ENCODE measurements around the gene KCNT1.

The KCNT1 gene

GRCh38 chr9:135788576-135789300, 86.8 kb downstream of the KCNT1 start:
- no peak for DNase-seq
- Mint-ChIP-seq H3K27ac (no peak overlapping the region), H3K4me3 (no peak overlapping the region), H3K36me3 (no peaks in the 10 kb centered on the region), H3K27me3 (no peaks in the 10 kb centered on the region), H3K9me3 (no peaks in the 10 kb centered on the region), H3K4me1 (no peaks in the 10 kb centered on the region)
- CTCF ChIA-PET, result no interaction called here

DNA sequence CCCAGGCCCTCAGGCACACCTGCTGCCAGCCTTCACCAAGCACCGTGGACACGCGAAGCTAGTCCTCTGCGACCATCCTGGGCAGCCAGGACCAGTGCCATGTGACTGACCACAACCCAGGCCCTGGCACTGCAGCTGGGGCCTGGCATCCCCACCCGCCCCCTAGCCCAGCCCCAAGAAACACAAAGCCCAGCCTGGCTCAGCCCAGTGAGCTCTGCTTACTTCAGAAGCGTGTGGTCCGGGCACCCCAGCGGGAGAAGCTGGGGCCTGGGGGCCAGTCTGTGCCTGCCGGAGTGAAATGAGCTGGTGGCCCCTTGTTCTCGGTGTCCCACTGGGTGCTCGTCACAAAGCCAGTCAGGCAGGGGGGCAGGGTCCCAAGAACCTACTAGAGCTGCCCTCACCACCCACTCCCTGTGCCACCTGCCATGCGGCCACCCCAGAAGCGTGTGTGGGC, 87.9 kb downstream of the KCNT1 start:
- Mint-ChIP-seq H3K27me3 (no peaks in the 10 kb centered on the region), H3K9me3 (no peaks in the 10 kb centered on the region), H3K4me3 (no peak overlapping the region), H3K4me1 (no peaks in the 10 kb centered on the region), H3K36me3 (no peaks in the 10 kb centered on the region), H3K27ac (no peak overlapping the region)
- CTCF ChIA-PET, result no interaction called here
- no peak for DNase-seq

DNA sequence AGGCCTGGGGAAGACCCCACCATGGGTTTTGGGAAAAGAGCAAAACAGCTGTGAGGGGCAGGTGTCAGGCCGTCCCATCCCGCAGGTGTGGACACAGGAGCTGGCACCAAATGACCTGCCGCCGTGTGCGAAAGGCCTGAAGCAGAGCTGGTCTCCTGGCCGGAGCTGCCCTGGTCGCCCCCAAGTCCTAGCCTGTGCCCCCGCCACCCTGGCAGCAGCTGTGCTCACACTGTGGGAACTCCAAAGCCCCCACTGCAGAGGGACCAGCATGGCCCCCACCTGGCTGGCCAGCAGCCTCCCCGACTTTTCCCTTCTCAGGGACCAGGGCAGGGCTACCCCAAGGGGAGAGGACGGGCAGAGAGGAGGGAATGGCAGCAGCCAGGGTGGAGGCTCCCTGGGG, 88.4 kb downstream of the KCNT1 start:
- H3K27me3 Mint-ChIP-seq, result no peaks in the 10 kb centered on the region
- no peaks in the 10 kb centered on the region for H3K9me3 Mint-ChIP-seq
- no peak for DNase-seq
- no peak overlapping the region for H3K27ac Mint-ChIP-seq
- H3K4me3 Mint-ChIP-seq, result no peak overlapping the region
- H3K36me3 Mint-ChIP-seq, result no peaks in the 10 kb centered on the region
- no peaks in the 10 kb centered on the region for H3K4me1 Mint-ChIP-seq
- CTCF ChIA-PET, result no interaction called here

GRCh38 chr9:135790850-135791249, 88.9 kb downstream of the KCNT1 start:
- no peak overlapping the region for H3K4me3 Mint-ChIP-seq
- H3K4me1 Mint-ChIP-seq, result no peaks in the 10 kb centered on the region
- no peaks in the 10 kb centered on the region for H3K27me3 Mint-ChIP-seq
- H3K36me3 Mint-ChIP-seq, result no peaks in the 10 kb centered on the region
- no peak overlapping the region for H3K27ac Mint-ChIP-seq
- no peaks in the 10 kb centered on the region for H3K9me3 Mint-ChIP-seq
- CTCF ChIA-PET, result no interaction called here
- no peak for DNase-seq

DNA sequence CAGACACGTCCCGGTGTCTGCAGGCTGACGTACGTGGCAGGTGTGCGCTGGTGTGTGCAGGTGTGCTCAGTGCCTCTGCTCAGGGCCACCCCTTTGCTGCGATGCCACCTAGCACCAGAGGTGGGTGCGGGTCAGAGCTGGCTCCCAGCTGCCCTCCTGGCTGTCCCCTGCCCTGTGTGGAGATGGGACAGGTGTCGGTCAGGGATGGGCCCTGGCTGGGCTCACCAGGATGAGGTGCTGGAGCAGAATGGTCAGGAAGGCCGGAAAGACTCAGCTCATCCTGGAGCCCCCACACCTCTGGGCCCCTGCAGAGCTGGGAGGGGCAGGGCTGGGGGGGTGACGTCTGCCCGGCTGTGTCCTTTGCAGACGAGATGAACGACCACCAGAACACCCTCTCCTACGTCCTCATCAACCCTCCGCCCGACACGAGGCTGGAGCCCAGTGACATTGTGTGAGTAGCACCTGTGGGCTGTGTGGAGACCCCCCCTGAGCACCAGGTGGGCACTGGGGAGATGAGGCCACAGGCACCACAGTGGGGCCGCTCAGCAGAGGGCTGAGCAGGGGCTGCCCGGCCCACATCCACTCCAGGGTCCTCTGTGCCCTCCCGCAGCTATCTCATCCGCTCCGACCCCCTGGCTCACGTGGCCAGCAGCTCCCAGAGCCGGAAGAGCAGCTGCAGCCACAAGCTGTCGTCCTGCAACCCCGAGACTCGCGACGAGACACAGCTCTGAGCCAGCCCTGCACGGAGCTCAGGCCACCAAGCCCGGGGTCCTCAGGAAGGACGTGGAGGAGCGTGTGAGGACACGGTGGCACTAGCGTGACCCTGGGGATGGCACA, 89.7 kb downstream of the KCNT1 start:
- Mint-ChIP-seq H3K36me3 (no peaks in the 10 kb centered on the region), H3K27ac (no peak overlapping the region), H3K4me3 (no peak overlapping the region), H3K9me3 (no peaks in the 10 kb centered on the region), H3K4me1 (no peaks in the 10 kb centered on the region), H3K27me3 (no peaks in the 10 kb centered on the region)
- DNase-seq, result no peak
- CTCF ChIA-PET, result no interaction called here

- no peak for DNase-seq
- CTCF ChIA-PET, result no interaction called here
- H3K4me3 Mint-ChIP-seq, result no peak overlapping the region
- H3K36me3 Mint-ChIP-seq, result no peaks in the 10 kb centered on the region
- no peak overlapping the region for H3K27ac Mint-ChIP-seq
- H3K4me1 Mint-ChIP-seq, result no peaks in the 10 kb centered on the region
- no peaks in the 10 kb centered on the region for H3K27me3 Mint-ChIP-seq
- no peaks in the 10 kb centered on the region for H3K9me3 Mint-ChIP-seq
These were observed 90.5 kb downstream of the KCNT1 start for GRCh38 chr9:135792268-135793128.

DNA sequence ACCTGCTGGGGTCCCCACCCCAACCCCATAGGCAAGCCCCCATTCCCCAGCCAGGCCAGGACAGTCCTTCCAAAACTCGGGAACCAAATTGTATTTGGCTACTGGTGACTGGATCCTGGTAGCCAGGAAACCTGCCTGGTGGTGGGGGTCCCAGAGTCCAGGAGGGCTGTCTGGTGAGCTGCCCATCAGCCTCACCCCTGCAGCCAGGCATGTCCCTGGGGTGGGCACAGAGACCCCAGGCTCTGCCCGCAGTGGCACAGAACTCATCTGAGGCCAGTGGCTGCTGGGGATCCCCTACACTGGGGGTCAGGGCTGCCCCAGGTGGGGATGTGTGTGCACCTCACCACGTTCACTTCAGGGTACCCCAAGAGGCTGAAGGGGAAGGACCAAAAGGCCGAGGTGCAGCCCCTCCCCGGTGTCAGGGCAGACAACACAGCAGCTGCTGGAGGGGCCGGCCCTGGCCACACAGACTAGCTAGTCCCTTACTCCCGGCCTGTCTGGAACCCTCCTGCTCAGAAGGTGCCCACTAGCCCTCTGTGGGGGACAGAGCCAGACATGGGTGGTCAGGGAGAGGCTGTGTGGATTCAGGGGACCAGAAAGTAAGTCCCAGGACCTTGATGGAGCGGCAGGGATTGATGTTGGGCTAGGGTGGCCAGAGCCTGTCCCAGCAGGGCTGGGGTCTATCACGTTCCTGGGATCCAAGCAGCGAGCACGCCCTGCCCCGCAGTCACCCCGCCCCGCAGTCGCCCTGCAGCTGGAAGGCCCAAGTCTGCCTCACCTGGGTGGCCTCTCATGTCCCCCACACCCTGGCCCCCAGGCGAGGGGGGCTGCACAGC, 91.5 kb downstream of the KCNT1 start:
- DNase-seq, result no peak
- Mint-ChIP-seq H3K9me3 (no peaks in the 10 kb centered on the region), H3K4me3 (no peak overlapping the region), H3K36me3 (no peaks in the 10 kb centered on the region), H3K27me3 (no peaks in the 10 kb centered on the region), H3K4me1 (no peaks in the 10 kb centered on the region), H3K27ac (no peak overlapping the region)
- CTCF ChIA-PET, result no interaction called here

GRCh38 chr9:135794057-135794335, 92.0 kb downstream of the KCNT1 start:
- no peaks in the 10 kb centered on the region for H3K9me3 Mint-ChIP-seq
- no peaks in the 10 kb centered on the region for H3K27me3 Mint-ChIP-seq
- H3K36me3 Mint-ChIP-seq, result no peaks in the 10 kb centered on the region
- H3K27ac Mint-ChIP-seq, result no peak overlapping the region
- DNase-seq, result no peak
- CTCF ChIA-PET, result no interaction called here
- no peak overlapping the region for H3K4me3 Mint-ChIP-seq
- no peaks in the 10 kb centered on the region for H3K4me1 Mint-ChIP-seq

DNA sequence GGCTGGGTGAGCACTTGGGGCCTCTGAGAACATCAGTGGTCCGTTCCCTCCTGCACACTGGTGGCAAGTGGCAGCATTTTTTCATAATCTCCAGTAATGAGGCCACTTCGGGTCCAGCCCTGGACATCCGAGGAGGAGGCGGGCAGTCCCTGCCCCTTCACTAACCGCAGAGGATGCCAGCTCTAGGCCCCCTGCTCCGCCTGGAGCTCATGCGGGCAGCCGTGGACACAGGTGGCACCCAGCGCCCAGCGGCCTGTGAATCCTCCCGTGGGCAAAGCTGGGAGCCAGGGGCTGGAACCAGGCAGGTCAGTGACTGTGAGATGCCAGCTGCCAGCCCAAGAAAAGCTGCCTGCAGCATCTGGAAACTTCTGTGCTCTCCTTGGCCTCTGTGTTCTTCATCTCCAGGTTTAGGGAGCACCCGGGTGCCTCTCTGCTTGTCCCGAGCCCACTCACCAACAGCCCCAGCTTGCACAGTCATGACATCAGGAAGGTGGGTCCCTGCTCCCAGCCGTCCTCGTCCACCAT, 92.4 kb downstream of the KCNT1 start:
- no peak overlapping the region for H3K4me3 Mint-ChIP-seq
- H3K4me1 Mint-ChIP-seq, result no peaks in the 10 kb centered on the region
- no peak overlapping the region for H3K27ac Mint-ChIP-seq
- CTCF ChIA-PET, result no interaction called here
- no peaks in the 10 kb centered on the region for H3K27me3 Mint-ChIP-seq
- no peaks in the 10 kb centered on the region for H3K9me3 Mint-ChIP-seq
- H3K36me3 Mint-ChIP-seq, result no peaks in the 10 kb centered on the region
- DNase-seq, result no peak

DNA sequence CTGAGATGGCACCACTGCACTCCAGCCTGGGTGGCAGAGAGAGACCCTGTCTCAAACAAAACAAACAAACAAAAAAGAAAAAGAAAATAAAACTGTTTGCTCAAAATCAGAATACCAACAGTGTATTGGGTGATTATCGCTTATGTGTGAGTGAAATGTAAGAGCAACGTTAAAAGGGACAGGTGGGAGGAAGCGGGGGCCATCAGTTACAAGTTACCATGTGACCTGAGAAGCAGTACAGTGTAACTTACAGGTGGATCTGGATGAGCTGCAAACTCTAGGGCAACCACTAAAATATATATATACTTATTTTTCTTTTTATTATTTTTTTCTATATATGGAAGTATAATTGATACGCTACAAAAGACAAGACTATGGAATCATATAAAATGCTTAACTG, 93.4 kb downstream of the KCNT1 start:
- Mint-ChIP-seq H3K9me3 (no peaks in the 10 kb centered on the region), H3K4me3 (no peak overlapping the region), H3K4me1 (no peaks in the 10 kb centered on the region), H3K36me3 (no peaks in the 10 kb centered on the region), H3K27ac (peak overlapping the region; percentile 22), H3K27me3 (no peaks in the 10 kb centered on the region)
- no peak for DNase-seq
- CTCF ChIA-PET, result no interaction called here

GRCh38 chr9:135796784-135797485, 95.0 kb downstream of the KCNT1 start:
- H3K4me3 Mint-ChIP-seq, result no peak overlapping the region
- no peaks in the 10 kb centered on the region for H3K9me3 Mint-ChIP-seq
- no peaks in the 10 kb centered on the region for H3K36me3 Mint-ChIP-seq
- no peaks in the 10 kb centered on the region for H3K27me3 Mint-ChIP-seq
- CTCF ChIA-PET, result no interaction called here
- H3K4me1 Mint-ChIP-seq, result no peaks in the 10 kb centered on the region
- H3K27ac Mint-ChIP-seq, result no peak overlapping the region
- no peak for DNase-seq

DNA sequence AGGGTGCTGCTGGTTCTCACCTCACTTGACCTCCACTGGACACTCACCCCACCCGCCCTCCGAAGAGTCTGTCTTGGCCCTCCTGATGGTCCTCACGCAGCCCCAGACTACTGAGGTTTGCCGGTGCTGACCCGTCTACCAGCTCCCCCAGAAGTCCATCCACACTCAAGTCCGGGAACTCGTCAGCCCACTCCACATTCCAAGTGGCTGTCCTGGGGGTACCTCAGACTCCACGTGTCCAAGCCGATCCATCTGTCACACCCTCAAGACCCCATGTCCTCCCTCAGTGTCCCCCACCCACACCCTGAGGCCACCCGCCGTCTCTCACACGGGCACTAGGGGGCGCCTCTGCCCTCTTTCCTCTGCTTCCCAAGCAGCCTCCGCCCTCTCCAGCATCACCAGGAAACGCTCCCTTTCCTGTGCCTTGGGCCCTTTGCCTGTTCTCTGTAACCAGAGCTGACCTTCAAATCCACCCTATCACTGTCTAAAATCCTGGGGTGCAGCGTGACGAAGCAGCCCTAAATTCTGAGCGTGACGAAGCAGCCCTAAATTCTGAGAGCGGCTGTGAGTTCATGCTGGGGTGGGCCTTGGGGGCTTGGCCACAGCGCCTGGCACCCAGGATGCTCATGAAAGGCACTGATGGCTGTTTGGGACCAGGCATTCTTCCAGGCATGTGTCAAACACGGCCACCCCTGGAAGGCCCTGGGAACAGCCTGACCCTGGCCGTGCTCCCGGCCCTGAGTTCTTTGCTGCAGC, 95.7 kb downstream of the KCNT1 start:
- no peak overlapping the region for H3K4me3 Mint-ChIP-seq
- peak overlapping the region; percentile 37 for H3K27ac Mint-ChIP-seq
- H3K9me3 Mint-ChIP-seq, result no peaks in the 10 kb centered on the region
- H3K27me3 Mint-ChIP-seq, result no peaks in the 10 kb centered on the region
- DNase-seq, result peak; percentile 56
- CTCF ChIA-PET, result interaction anchor here (0.7 kb wide), 1 partner anchor 787 kb away, joined by 3 read pairs; no protein-coding TSS in a partner anchor
- H3K4me1 Mint-ChIP-seq, result no peaks in the 10 kb centered on the region
- H3K36me3 Mint-ChIP-seq, result no peaks in the 10 kb centered on the region

DNA sequence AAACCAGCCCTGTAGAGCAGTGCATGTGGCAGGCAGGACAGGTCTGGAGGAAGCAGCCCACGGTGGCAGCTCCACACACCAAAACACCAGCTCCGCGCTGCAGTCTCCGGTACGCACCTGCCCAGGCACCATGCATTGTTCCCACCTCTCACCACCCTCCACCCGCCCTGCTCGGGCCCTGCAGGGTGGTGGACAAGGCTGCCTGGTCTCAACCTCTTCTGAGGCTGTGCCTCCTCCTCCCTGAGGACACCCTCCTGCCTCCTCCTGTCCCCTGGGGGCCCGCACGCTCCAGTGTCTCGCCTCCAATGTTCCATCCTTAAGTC, 96.2 kb downstream of the KCNT1 start:
- Mint-ChIP-seq H3K36me3 (no peaks in the 10 kb centered on the region), H3K9me3 (no peaks in the 10 kb centered on the region), H3K27ac (no peak overlapping the region), H3K4me1 (no peaks in the 10 kb centered on the region), H3K27me3 (no peaks in the 10 kb centered on the region), H3K4me3 (no peak overlapping the region)
- DNase-seq, result no peak
- CTCF ChIA-PET, result no interaction called here

Data from activated naive CD4-positive, alpha-beta T cell treated with anti-CD3 and anti-CD28 coated beads, Interleukin-2, amount 10 ng/mL, durations not matched to agents 7 days and 5 days (primary cell).